D341Med (cell line): ENCODE results near the gene FXYD1.

Experiments used
- DNase-seq: peaks from one replicate; pipeline ENCODE4 v3.0.0; 2012; ENCODE audit warnings: low spot score

Gene FXYD1

GRCh38 chr19:35162471-35163326 lies 24.1 kb downstream of the FXYD1 start:
- DNase-seq: no peak

DNA sequence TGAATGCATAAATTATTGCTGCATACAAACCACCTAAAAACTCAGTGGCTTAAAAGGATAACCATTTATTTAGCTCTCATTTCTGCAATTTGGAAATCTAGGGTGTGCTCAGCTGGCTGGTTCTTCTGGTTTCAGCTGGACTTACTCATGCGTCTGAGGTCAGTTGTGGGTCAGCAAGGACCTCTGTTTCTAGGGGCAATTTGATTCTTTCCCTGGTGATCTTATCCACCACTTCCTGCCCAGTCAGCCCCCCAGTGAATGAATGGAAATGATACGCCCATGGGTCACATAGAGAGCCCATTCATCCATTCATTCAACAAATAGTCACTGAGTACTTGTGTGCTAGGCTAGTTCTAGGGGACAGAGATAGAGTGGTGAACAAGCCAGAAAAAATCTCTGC lies 25.8 kb downstream of the FXYD1 start:
- DNase-seq: no peak

DNA sequence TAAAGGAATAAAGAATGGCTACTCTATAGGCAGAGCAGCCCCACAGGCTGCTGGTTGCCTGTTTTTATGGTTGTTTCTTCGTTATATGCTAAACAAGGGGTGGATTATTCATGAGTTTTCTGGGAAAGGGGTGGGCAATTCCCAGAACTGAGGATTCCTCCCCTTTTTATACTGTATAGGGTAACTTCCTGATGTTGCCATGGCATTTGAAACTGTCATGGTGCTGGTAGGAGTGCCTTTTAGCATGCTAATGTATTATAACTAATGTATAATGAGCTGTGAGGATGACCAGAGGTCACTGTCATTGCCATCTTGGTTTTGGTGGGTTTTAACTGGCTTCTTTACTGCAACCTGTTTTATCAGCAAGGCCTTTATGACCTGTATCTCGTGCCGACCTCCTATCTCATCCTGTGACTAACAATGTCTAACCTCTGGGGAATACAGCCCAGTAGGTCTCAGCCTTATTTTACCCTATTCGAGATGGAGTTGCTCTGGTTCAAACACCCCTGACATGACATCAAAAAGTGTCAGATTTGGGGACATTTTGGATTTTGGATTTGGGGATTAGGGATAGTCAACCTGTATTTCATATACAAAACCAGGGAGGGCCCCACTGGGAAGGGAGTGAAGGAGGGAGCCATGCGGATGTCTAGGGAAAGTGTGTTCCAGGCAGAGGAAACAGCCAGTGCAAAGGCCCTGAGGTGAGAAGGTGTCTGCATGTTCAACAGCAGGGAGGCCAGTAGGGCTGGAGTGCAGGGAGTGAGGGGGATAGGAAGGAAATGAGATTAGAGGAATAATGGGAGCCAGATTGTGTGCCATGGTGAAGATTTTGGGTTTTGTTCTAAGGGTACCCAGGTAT lies 26.8 kb downstream of the FXYD1 start:
- no peak for DNase-seq

DNA sequence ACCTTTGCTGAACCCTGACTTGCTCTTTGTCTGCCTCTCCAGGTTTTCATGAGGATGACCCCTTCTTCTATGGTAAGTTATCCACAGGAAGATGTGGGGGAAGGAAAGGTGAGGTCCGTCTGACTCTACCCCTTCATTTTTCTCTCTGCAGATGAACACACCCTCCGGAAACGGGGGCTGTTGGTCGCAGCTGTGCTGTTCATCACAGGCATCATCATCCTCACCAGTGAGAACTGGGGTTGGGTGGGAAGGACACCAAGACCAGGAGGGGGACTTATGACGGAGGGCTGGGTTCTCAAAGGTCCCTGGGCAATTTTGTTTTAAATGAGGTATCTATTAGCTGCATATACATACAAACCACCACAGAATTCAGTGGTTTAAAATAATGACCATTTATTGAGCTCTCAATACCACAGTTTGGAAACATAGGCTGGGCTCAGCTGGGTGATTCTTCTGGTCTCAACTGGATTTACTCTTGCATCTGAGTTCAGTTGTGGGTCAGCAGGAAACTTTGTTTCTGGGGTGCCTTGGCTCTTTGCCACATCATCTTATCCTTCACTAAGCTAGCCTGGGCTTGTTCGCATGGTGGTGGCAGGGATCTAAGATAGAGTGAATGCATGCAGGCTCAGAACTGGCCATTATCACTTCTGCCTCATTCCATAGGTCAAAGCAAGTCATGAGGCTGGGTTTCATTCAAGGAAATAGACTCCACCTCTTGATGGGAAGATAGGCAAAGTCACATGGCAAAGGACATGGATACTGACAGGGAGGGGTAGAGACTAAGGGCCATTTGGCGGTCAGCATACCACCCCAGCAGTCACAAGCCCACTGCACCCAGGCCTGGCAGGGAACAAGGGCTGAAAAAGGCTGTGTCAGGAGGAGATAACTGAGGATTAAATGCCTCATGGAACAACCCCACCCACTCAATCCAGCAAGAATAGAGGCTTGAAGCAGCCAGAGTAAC lies 27.8 kb downstream of the FXYD1 start:
- DNase-seq: no peak

DNA sequence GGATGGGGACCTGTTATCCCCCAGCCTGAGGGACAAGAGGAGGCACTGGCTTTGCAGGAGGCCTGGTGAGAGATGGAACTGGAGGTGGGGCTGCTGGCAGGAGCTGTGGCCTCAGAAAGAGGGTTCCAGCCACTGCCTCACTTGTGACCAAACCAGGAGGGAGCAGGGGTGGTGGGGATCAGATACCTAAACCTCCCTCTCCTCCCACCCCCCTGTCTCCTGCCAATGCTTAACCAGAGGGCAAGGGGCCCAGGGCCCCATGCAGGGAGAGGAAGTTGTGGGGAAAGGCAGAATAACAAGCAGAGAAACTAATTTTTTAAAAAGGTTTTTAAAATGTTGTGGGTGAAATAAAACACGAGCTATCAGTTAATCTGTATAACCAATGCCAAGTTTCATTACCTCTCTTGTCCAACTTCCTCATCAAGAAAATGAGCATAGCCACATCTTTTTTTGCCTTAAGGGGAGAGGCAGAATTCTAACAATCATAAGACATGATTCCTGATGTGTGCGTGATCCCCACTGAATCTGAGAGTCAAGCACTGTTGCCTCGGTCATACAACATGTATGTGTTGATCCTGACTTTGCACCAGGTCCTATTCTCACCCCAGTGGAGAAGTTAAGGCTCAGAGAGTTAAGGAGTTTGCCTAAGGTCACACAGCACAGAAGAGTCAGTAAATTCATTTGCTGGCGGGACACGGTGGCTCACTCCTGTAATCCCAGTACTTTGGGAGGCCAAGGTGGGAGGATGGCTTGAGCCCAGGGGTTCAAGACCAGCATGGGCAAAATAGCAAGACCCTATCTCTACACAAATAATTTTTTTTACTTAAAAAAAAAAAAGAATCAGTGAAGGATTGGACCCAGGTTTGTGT lies 28.9 kb downstream of the FXYD1 start:
- no peak for DNase-seq

- DNase-seq: no peak
Observed at GRCh38 chr19:35168196-35168595, 29.6 kb downstream of the FXYD1 start.

- DNase-seq: no peak
Observed at GRCh38 chr19:35169221-35169995, 30.8 kb downstream of the FXYD1 start.

GRCh38 chr19:35170359-35171061 lies 31.9 kb downstream of the FXYD1 start:
- no peak for DNase-seq

GRCh38 chr19:35171730-35172129 lies 33.1 kb downstream of the FXYD1 start:
- no peak for DNase-seq

DNA sequence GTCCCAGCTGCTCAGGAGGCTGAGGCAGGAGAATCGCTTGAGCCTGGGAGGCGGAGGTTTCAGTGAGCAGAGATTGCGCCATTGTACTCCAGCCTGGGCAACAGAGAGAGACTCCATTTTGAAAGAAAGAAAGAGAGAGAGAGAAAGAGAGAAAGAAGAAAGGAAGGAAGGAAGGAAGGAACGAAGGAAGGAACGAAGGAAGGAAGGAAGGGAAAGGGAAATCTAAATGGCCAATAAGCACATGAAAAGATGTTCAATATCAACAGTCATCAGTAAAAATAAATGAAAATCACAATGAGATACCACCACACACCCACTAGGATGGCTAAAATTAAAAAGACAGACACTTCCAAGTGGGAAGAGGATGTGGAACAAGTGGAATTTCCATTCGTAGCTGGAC lies 35.6 kb downstream of the FXYD1 start:
- no peak for DNase-seq

GRCh38 chr19:35176181-35176570 lies 37.6 kb downstream of the FXYD1 start:
- no peak for DNase-seq

DNA sequence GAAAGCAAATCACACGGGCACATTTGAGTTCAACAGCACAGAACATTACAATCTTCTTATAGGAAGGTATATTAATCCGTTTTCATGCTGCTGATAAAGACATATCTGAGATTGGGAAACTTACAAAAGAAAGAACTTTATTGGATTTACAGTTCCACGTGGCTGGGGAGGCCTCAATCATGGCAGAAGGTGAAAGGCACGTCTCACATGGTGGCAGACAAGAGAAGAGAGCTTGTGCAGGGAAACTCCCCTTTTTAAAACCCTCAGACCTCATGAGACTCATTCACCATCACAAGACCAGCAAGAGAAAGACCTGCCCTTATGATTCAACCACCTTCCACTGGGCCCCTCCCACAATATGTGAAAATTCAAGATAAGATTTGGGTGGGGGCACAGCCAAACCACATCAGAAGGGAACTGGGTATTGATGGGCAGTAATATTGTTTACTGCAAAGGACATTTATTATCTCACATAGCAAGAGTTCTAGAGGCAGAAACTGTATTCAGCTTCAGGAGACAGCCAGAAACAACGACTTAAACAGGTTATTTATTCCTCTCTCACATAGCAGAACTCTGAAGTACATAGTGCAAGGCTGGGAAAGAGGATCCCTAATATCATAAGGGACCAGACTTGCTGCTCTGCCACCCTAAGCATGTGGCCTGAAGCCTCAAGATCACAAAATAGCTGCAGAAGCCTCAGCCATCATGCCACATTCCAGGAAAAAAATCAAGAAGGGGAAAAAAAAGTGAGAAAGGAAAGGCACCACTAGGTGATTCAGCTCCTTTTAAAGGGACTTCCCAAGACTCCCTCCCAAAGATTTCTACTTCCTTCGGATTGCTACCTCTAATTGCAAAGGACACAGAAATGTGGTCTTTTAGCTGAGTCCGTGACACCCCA lies 39.0 kb downstream of the FXYD1 start:
- no peak for DNase-seq

GRCh38 chr19:35178701-35179100 lies 40.1 kb downstream of the FXYD1 start:
- DNase-seq: no peak

DNA sequence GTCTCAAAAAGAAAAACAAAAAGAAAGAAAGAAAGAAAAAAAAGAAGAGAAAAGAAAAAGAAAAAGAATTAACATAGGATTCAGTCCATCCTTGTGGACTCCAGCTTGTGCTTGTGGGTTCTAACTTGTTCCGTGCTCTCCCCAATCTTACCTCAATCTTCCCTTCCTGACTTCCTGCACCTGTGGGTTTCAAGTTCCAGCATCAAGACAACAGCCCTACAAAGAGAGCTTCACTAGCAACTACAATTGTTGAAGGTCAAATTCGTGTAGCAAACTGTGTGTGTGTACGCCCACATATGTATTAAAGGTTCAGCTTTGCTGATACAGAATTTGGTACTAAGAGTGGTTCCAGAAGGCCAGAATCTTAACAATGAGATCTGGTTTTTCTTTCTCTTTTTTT lies 41.2 kb downstream of the FXYD1 start:
- DNase-seq: no peak

DNA sequence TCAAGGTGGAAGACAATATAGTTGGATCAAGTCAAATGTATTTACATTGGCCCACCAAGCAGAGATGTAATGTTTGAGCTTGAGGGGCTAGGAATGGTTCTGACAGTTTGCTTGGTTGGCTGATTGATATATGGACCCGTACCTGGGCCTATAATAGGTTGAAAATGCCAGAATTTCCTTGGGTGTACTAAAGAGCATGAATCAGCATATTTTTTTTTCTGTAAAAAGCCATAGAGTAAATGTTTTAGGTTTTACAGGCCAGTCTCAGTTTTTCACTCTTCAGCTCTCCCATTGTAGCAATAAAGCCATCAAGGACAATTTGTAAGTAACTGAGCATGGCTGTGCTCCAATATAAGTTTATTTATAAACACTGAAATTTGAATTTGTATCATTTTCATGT lies 42.8 kb downstream of the FXYD1 start:
- DNase-seq: no peak

DNA sequence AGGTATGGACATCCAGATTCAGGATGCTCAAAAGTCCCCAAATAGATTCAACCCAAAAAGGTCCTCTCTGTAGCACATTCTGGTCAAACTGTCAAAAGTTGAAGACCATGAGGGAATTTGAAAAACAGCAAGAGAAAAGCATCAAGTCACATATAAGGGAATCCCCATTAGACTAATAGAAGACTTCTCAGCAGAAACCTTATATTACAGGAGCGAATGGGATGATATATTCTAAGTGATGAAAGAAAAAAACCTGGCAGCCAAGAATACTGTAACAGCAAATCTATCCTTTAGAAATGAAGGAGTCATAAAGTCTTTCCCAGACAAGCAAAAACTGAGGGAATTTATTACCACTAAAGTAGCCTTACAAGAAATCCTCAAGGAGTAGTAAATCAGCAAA lies 45.6 kb downstream of the FXYD1 start:
- DNase-seq: no peak

DNA sequence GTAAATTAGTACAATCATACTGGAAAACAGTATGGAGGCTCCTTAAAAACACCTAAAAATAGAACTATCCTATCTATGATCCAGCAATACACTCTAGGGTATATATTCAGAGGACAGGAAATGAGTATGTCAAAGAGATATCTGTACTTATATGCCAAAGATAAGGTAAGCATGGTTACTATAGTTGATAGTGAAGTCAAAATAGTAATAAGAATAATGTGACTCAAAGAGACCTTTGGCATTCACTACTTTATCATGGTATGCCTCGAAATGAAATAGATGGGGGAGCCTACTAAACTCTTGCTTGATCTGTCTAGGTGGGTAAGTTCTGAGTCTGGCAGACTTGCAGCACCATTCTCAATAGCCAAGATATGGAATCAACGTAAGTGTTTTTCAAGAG lies 46.3 kb downstream of the FXYD1 start:
- DNase-seq: no peak
